ENCODE measurements around the gene TSSC4.
A peak's percentile ranks its signal among the peaks of the same experiment; 100 is the strongest.
"Not testable (repeated sequence)": the region's sequence is repeated elsewhere in the genome, so short reads cannot be mapped to it uniquely, and the experiment has no call there.

The TSSC4 gene

GRCh38 chr11:2362414-2362813 is 38.1 kb upstream of the TSSC4 start:
- Histone ChIP-seq H3K4me3 (ENCODE audit: low read length in 2 of 2) (no peak overlapping the region), H3K27me3 (ENCODE audit: control insufficient read depth in 1 of 2, insufficient read depth in 2 of 2, low read length in 2 of 2) (no peaks in the 10 kb centered on the region), H3K4me1 (ENCODE audit: control insufficient read depth, insufficient read depth, low read length) (peaks cover 16% of the 10 kb centered on the region), H3K27ac (ENCODE audit: low read length) (no peak overlapping the region), H3K9ac (ENCODE audit: low read length in 2 of 2) (no peak overlapping the region), H3K36me3 (ENCODE audit: control insufficient read depth in 2 of 2, insufficient read depth in 2 of 2, low read length in 2 of 2) (no peaks in the 10 kb centered on the region), H3K9me3 (ENCODE audit: control insufficient read depth in 2 of 2, low read length in 2 of 2) (no peaks in the 10 kb centered on the region)

- Histone ChIP-seq H3K9ac (ENCODE audit: low read length in 2 of 2) (no peak overlapping the region), H3K4me3 (ENCODE audit: low read length in 2 of 2) (no peak overlapping the region), H3K9me3 (ENCODE audit: control insufficient read depth in 2 of 2, low read length in 2 of 2) (no peaks in the 10 kb centered on the region)
Measured at GRCh38 chr11:2363130-2363529, 37.4 kb upstream of the TSSC4 start.

DNA sequence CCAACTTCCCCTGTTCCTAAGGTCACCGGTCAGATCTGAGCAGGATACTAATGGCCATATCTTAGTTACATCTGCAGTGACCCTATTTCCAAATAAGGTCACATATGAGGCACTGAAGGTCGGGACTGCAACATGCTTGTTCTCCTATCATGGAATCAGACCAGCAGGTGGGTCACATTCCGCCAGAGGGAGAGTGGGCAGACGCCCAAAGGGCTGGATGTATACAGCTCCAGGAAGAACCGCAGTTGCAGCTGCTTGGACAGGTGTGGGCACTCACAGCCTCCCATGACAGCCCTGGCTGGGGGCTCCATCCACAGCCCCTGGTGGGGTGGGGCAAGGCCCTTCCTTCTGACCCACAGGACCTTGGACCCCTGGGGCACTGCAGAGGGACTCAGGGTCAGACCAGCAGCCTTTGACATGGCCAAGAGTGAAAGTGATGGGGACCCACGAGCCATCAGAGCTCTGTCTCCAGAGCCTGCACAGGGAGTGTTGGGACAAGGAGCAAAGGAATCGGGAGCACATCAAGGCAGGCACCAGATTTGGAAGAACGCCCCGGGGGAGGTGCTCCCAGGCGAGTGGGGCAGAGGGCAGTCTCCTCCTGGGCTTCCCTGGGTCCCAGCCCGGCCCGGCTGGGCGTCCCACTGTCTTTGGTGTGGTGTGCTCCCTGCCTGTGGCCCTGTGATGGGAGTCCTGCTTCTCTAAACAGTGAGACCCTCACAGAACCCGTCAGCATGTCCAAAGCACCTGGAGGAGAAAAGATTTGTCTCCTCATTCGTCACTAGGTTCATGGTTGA is 36.8 kb upstream of the TSSC4 start:
- no peaks in the 10 kb centered on the region for H3K9me3 ChIP-seq (ENCODE audit: control insufficient read depth in 2 of 2, low read length in 2 of 2)
- no peak overlapping the region for H3K4me3 ChIP-seq (ENCODE audit: low read length in 2 of 2)
- H3K9ac ChIP-seq (ENCODE audit: low read length in 2 of 2): no peak overlapping the region
- H3K27me3 ChIP-seq (ENCODE audit: control insufficient read depth in 1 of 2, insufficient read depth in 2 of 2, low read length in 2 of 2): no peaks in the 10 kb centered on the region
- no peak overlapping the region for H3K27ac ChIP-seq (ENCODE audit: low read length)
- no peaks in the 10 kb centered on the region for H3K36me3 ChIP-seq (ENCODE audit: control insufficient read depth in 2 of 2, insufficient read depth in 2 of 2, low read length in 2 of 2)
- H3K4me1 ChIP-seq (ENCODE audit: control insufficient read depth, insufficient read depth, low read length): peaks cover 16% of the 10 kb centered on the region

More at GRCh38 chr11:2363130-2363529, 37.4 kb upstream of the TSSC4 start:
- no peak overlapping the region for H3K27ac ChIP-seq (ENCODE audit: low read length)
- H3K36me3 ChIP-seq (ENCODE audit: control insufficient read depth in 2 of 2, insufficient read depth in 2 of 2, low read length in 2 of 2): no peaks in the 10 kb centered on the region
- H3K4me1 ChIP-seq (ENCODE audit: control insufficient read depth, insufficient read depth, low read length): peaks cover 16% of the 10 kb centered on the region
- no peaks in the 10 kb centered on the region for H3K27me3 ChIP-seq (ENCODE audit: control insufficient read depth in 1 of 2, insufficient read depth in 2 of 2, low read length in 2 of 2)

GRCh38 chr11:2364386-2364785 is 36.2 kb upstream of the TSSC4 start:
- not testable (repeated sequence) for H3K9ac ChIP-seq (ENCODE audit: low read length in 2 of 2); H3K27me3 ChIP-seq (ENCODE audit: control insufficient read depth in 1 of 2, insufficient read depth in 2 of 2, low read length in 2 of 2); H3K36me3 ChIP-seq (ENCODE audit: control insufficient read depth in 2 of 2, insufficient read depth in 2 of 2, low read length in 2 of 2); H3K4me3 ChIP-seq (ENCODE audit: low read length in 2 of 2); H3K9me3 ChIP-seq (ENCODE audit: control insufficient read depth in 2 of 2, low read length in 2 of 2); H3K27ac ChIP-seq (ENCODE audit: low read length)
- H3K4me1 ChIP-seq (ENCODE audit: control insufficient read depth, insufficient read depth, low read length): peaks cover 16% of the 10 kb centered on the region

DNA sequence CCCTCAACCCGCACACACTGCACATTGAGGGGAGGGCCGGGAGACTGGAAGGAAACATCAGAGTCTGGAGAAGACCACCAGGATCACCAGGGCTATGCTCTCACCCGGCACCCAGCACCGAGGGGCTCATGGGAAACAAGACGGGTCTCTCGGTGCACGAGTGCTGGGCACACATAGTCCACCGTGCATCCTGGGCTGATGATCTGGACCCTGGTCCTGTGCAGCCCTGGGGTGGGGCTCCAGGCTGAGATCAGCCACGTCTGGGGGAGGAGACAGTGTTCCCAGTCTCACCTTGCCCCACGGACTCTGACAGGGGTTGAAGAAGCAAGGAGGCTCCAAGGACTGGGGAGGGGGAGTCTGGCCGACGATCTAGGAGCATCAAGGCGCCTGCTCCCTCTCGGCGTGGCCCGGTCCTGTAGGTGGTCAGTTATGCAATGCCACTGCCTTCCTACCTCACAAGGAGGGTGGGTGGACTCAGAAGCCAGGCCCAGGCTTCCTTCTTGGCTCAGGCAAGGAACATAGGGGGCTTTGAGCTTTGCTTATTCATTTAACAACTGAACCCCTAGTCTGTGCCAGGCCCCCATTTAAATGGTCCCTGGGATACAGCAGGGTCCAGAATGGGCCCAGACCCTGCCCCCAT is 34.9 kb upstream of the TSSC4 start:
- Histone ChIP-seq H3K4me3 (ENCODE audit: low read length in 2 of 2) (peak overlapping the region in 1 of 2 donors; percentile 44), H3K9ac (ENCODE audit: low read length in 2 of 2) (no peak overlapping the region), H3K9me3 (ENCODE audit: control insufficient read depth in 2 of 2, low read length in 2 of 2) (no peaks in the 10 kb centered on the region), H3K27me3 (ENCODE audit: control insufficient read depth in 1 of 2, insufficient read depth in 2 of 2, low read length in 2 of 2) (no peaks in the 10 kb centered on the region), H3K36me3 (ENCODE audit: control insufficient read depth in 2 of 2, insufficient read depth in 2 of 2, low read length in 2 of 2) (no peaks in the 10 kb centered on the region), H3K4me1 (ENCODE audit: control insufficient read depth, insufficient read depth, low read length) (peaks cover 16% of the 10 kb centered on the region), H3K27ac (ENCODE audit: low read length) (no peak overlapping the region)

GRCh38 chr11:2366276-2366675 is 34.3 kb upstream of the TSSC4 start:
- H3K9me3 ChIP-seq (ENCODE audit: control insufficient read depth in 2 of 2, low read length in 2 of 2): no peaks in the 10 kb centered on the region
- H3K4me1 ChIP-seq (ENCODE audit: control insufficient read depth, insufficient read depth, low read length): peaks cover 16% of the 10 kb centered on the region
- no peaks in the 10 kb centered on the region for H3K27me3 ChIP-seq (ENCODE audit: control insufficient read depth in 1 of 2, insufficient read depth in 2 of 2, low read length in 2 of 2)
- H3K27ac ChIP-seq (ENCODE audit: low read length): no peak overlapping the region
- no peak overlapping the region for H3K9ac ChIP-seq (ENCODE audit: low read length in 2 of 2)
- peak overlapping the region in 1 of 2 donors; percentile 44 for H3K4me3 ChIP-seq (ENCODE audit: low read length in 2 of 2)
- H3K36me3 ChIP-seq (ENCODE audit: control insufficient read depth in 2 of 2, insufficient read depth in 2 of 2, low read length in 2 of 2): no peaks in the 10 kb centered on the region

- H3K4me3 ChIP-seq (ENCODE audit: low read length in 2 of 2): no peak overlapping the region
Measured at GRCh38 chr11:2366733-2367132, 33.8 kb upstream of the TSSC4 start.

DNA sequence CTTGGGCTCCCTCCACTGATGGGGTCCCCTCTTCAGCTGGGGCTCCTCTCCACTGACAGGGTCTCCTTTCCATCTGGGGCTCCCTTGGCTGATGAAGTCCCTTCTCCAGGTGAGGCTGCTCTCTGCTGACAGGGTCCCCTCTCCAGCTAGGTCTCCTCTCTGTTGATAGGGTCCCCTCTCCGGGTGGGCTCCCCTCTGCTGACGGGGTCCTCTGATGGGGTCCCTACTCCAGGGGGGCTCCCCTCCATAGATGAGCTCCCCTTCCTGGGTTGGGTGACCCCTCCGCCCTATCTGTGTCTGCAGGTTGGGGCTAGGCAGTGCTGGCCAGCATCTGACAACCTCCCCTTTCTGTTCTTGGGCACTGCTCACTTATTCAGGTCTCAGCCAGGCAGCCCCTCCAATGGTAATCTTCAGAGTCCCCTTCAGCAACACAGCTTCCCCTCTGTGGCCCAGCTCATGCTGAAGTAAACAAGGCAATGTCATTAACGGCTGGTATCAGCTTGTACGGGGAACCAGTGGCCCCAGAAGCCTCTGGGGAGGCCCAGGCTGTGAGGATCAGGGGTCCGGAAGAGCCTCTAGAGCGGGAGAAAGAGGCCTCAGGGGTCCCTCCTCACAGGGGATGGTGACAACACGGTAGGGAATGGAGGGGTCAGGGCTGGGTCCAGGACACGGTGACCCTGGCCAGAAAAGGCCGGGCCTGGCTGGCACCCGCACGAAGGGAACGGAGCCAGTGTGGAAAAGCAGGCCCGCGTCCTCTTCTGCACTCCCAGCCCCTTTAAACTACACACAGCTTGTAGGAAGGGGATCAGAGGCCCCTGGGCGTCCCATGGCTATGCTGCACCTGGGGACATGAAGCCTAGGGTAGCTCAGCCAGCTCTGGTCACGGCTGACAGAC is 33.0 kb upstream of the TSSC4 start:
- Histone ChIP-seq H3K27ac (ENCODE audit: low read length) (no peak overlapping the region), H3K36me3 (ENCODE audit: control insufficient read depth in 2 of 2, insufficient read depth in 2 of 2, low read length in 2 of 2) (no peaks in the 10 kb centered on the region), H3K9ac (ENCODE audit: low read length in 2 of 2) (no peak overlapping the region)

More at GRCh38 chr11:2366733-2367132, 33.8 kb upstream of the TSSC4 start:
- peaks cover 16% of the 10 kb centered on the region for H3K4me1 ChIP-seq (ENCODE audit: control insufficient read depth, insufficient read depth, low read length)
- H3K27me3 ChIP-seq (ENCODE audit: control insufficient read depth in 1 of 2, insufficient read depth in 2 of 2, low read length in 2 of 2): no peaks in the 10 kb centered on the region
- H3K27ac ChIP-seq (ENCODE audit: low read length): no peak overlapping the region
- H3K9ac ChIP-seq (ENCODE audit: low read length in 2 of 2): no peak overlapping the region
- no peaks in the 10 kb centered on the region for H3K36me3 ChIP-seq (ENCODE audit: control insufficient read depth in 2 of 2, insufficient read depth in 2 of 2, low read length in 2 of 2)
- no peaks in the 10 kb centered on the region for H3K9me3 ChIP-seq (ENCODE audit: control insufficient read depth in 2 of 2, low read length in 2 of 2)

DNA sequence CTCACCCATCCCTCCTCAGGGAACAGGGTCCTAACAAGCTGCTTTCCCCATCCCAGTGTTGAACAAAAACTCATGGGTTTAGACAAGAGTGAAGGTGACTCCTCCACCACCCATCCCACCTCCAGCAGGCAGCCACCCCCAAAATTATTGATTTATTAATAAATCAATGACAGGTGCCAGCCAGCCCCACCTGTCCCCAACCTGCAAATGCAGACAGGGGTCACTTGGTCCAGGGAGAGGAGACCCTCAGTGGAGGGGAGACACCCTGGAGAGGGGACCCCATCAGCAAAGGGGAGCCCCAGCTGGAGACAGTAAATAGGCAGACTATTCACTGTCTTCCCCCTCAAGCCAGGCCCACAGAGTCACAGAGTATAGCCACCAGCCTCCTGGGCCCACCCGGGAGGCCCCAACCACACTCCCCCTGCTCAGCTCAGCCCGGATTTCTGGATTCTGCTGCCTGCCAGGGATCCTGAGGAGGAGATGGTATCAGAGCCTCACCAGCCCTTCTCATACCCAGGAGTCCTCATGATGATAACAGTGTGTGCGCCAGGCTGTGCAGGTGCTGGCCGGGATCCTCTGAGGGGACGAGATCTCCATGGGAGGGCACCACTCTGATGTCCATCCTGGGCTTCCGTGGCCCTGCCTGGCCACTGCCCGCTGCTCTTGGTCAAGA is 32.2 kb upstream of the TSSC4 start:
- Histone ChIP-seq H3K27ac (ENCODE audit: low read length) (no peak overlapping the region), H3K4me3 (ENCODE audit: low read length in 2 of 2) (no peak overlapping the region), H3K4me1 (ENCODE audit: control insufficient read depth, insufficient read depth, low read length) (peaks cover 14% of the 10 kb centered on the region), H3K9me3 (ENCODE audit: control insufficient read depth in 2 of 2, low read length in 2 of 2) (no peaks in the 10 kb centered on the region), H3K36me3 (ENCODE audit: control insufficient read depth in 2 of 2, insufficient read depth in 2 of 2, low read length in 2 of 2) (no peaks in the 10 kb centered on the region), H3K9ac (ENCODE audit: low read length in 2 of 2) (no peak overlapping the region), H3K27me3 (ENCODE audit: control insufficient read depth in 1 of 2, insufficient read depth in 2 of 2, low read length in 2 of 2) (no peaks in the 10 kb centered on the region)

More for the DNA sequence above, 33.0 kb upstream of the TSSC4 start:
- no peaks in the 10 kb centered on the region for H3K9me3 ChIP-seq (ENCODE audit: control insufficient read depth in 2 of 2, low read length in 2 of 2)
- H3K4me3 ChIP-seq (ENCODE audit: low read length in 2 of 2): no peak overlapping the region
- H3K4me1 ChIP-seq (ENCODE audit: control insufficient read depth, insufficient read depth, low read length): peaks cover 16% of the 10 kb centered on the region
- no peaks in the 10 kb centered on the region for H3K27me3 ChIP-seq (ENCODE audit: control insufficient read depth in 1 of 2, insufficient read depth in 2 of 2, low read length in 2 of 2)

DNA sequence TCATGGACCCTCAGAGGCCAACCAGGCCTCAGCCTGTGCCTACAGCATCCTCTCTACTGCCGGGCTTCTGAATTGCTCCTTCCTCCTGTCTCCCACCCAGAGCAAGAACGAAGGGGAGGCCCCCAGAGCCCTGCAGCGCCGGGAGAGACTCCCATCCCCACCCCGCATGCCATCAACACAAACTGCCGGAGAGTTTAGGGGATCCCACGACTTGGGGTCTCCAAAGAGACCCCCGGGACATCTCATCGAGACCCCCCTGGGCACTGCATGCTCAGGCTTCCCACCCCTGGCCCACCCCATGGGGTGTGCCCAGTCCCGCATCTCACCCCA is 31.7 kb upstream of the TSSC4 start:
- Histone ChIP-seq H3K27ac (ENCODE audit: low read length) (no peak overlapping the region), H3K9ac (ENCODE audit: low read length in 2 of 2) (no peak overlapping the region), H3K4me1 (ENCODE audit: control insufficient read depth, insufficient read depth, low read length) (peaks cover 14% of the 10 kb centered on the region), H3K4me3 (ENCODE audit: low read length in 2 of 2) (no peak overlapping the region), H3K36me3 (ENCODE audit: control insufficient read depth in 2 of 2, insufficient read depth in 2 of 2, low read length in 2 of 2) (no peaks in the 10 kb centered on the region), H3K9me3 (ENCODE audit: control insufficient read depth in 2 of 2, low read length in 2 of 2) (no peaks in the 10 kb centered on the region), H3K27me3 (ENCODE audit: control insufficient read depth in 1 of 2, insufficient read depth in 2 of 2, low read length in 2 of 2) (no peaks in the 10 kb centered on the region)
